GM10248 (cell line): ENCODE measurements around the gene TMEM52.

ENCODE experiments used
- CTCF ChIA-PET: fragments of 300-600 bp; sonication (Branson Sonifier 250); formaldehyde crosslinking; extraction: SDS; loops from one replicate; lab custom pipeline; 2021; ENCODE audit warnings: antibody characterized with exemption; lab: Yijun Ruan, JAX
- POLR2A ChIA-PET: fragments of 350-650 bp; sonication (Branson Sonifier 250); formaldehyde crosslinking; extraction: SDS; loops from one replicate; lab custom pipeline; 2020; ENCODE audit warnings: antibody characterized with exemption; lab: Yijun Ruan, JAX
- DNase-seq: peaks from one replicate; pipeline ENCODE4 v3.0.0; 2012; ENCODE audit errors: extremely low spot score
- CTCF ChIP-seq: IDR thresholded peaks from 2 replicates; pipeline ENCODE4 v1.5.1; 2012; ENCODE audit warnings: mild to moderate bottlenecking, low read depth; ENCODE audit errors: extremely low read depth, missing control alignments, control extremely low read depth

The TMEM52 gene

GRCh38 chr1:1906185-1907097 lies 12.6 kb downstream of the TMEM52 start:
- ChIA-PET POLR2A (no interaction called here), CTCF (interaction anchor here (0.5 to 5.0 kb wide), 30 partner anchors 9 to 370 kb away, joined by 3 to 72 read pairs (median 4); no protein-coding TSS in a partner anchor)
- TF ChIP-seq CTCF, result peak; percentile 98
- DNase-seq, result peak; percentile 83

- ChIA-PET CTCF (no interaction called here), POLR2A (no interaction called here)
- no peak for TF ChIP-seq CTCF
- no peak for DNase-seq
These were observed 15.9 kb downstream of the TMEM52 start for GRCh38 chr1:1903224-1903623.

- ChIA-PET POLR2A (interaction anchor here (0.6 to 1.2 kb wide), 2 partner anchors 10 to 647 kb away, joined by 3 to 4 read pairs; no protein-coding TSS in a partner anchor), CTCF (interaction anchor here (0.9 kb wide), 1 partner anchor 273 kb away, joined by 3 read pairs; no protein-coding TSS in a partner anchor)
- DNase-seq, result no peak
- TF ChIP-seq CTCF, result no peak
These were observed 17.3 kb downstream of the TMEM52 start for GRCh38 chr1:1901641-1902294.

- ChIA-PET CTCF (interaction anchor here (0.9 to 6.4 kb wide), 3 partner anchors 7 to 272 kb away, joined by 3 to 72 read pairs (median 3); no protein-coding TSS in a partner anchor), POLR2A (interaction anchor here (0.6 to 1.2 kb wide), 2 partner anchors 10 to 647 kb away, joined by 3 to 4 read pairs; no protein-coding TSS in a partner anchor)
- DNase-seq, result no peak
- TF ChIP-seq CTCF, result no peak
These were observed 18.0 kb downstream of the TMEM52 start for GRCh38 chr1:1900883-1901640.

GRCh38 chr1:1899967-1900327 lies 19.1 kb downstream of the TMEM52 start:
- ChIA-PET POLR2A (no interaction called here), CTCF (interaction anchor here (1.2 to 6.4 kb wide), 3 partner anchors 8 to 13 kb away, joined by 3 to 72 read pairs (median 3); no protein-coding TSS in a partner anchor)
- no peak for TF ChIP-seq CTCF
- DNase-seq, result no peak
